ENCODE measurements around the gene PID1. TPM values are rescaled to one million over a fixed set of nuclear protein-coding genes. Genes with fewer than 3 reads are reported as not detected.

The PID1 gene
- polyA plus RNA-seq, 1 of the 3 experiments (the other 2 are of a cell fraction): 0.16 TPM

GRCh38 chr2:229037621-229038020 is 233.5 kb downstream of the PID1 start:
- no peaks in the 10 kb centered on the region for H3F3A ChIP-seq (replicated peaks; ENCODE audit: insufficient read depth)
- H2AFZ ChIP-seq (ENCODE audit: low read depth): no peak overlapping the region
- ChIA-PET POLR2A (no interaction called here), CTCF (no interaction called here)
- 5% methylated on average over 4 of the region's 4 CpGs for WGBS (ENCODE audit: low lambda C conversion rate)
- no peak overlapping the region for H3K4me3 ChIP-seq (ENCODE audit: low read depth in 2 of 2, low read length in 1 of 2)
- TF ChIP-seq REST (IDR thresholded peaks at IDR 0.05; ENCODE audit: low read depth, low read length) (no peak), JUND (IDR thresholded peaks at IDR 0.05) (no peak), PBX3 (IDR thresholded peaks at IDR 0.05) (no peak), USF2 (IDR thresholded peaks at IDR 0.05; ENCODE audit: borderline replicate concordance, low read depth, low read length) (no peak), NRF1 (IDR thresholded peaks at IDR 0.05; ENCODE audit: low read depth, low read length) (no peak), POLR2AphosphoS5 (IDR thresholded peaks at IDR 0.05; ENCODE audit: low read depth, low read length) (no peak), ELF1 (IDR thresholded peaks at IDR 0.05) (no peak), TAF1 (IDR thresholded peaks at IDR 0.05; ENCODE audit: borderline replicate concordance, low read depth, low read length) (no peak), CTCF (IDR thresholded peaks at IDR 0.05) (no peak), RCOR1 (IDR thresholded peaks at IDR 0.05; ENCODE audit: low read length) (no peak), EZH2phosphoT487 (IDR thresholded peaks at IDR 0.05; ENCODE audit: borderline replicate concordance, low read depth) (no peak)
- H3K4me2 ChIP-seq: no peak overlapping the region
- no peaks in the 10 kb centered on the region for H3K27me3 ChIP-seq (ENCODE audit: insufficient read depth)
- H3K27ac ChIP-seq (ENCODE audit: low read depth in 2 of 2, low read length in 1 of 2): no peak overlapping the region
- no peaks in the 10 kb centered on the region for H3K79me2 ChIP-seq (ENCODE audit: insufficient read depth)
- no peak for DNase-seq
- H3K36me3 ChIP-seq (replicated peaks in 1 of 2; ENCODE audit: control insufficient read depth in 1 of 2, insufficient read depth in 2 of 2, low read length in 1 of 2): no peaks in the 10 kb centered on the region
- no peak overlapping the region for H3K9ac ChIP-seq
- no peaks in the 10 kb centered on the region for H3K9me2 ChIP-seq
- no peaks in the 10 kb centered on the region for H3K9me3 ChIP-seq
- no peaks in the 10 kb centered on the region for H4K20me1 ChIP-seq (ENCODE audit: insufficient read depth)
- no peaks in the 10 kb centered on the region for H3K4me1 ChIP-seq (ENCODE audit: control insufficient read depth in 1 of 2, insufficient read depth in 2 of 2, low read depth in 1 of 2, low read length in 1 of 2)
